HG02973 (cell line): Measurements from ENCODE around the gene PDZRN3.
"Not testable (repeated sequence)": the region's sequence is repeated elsewhere in the genome, so short reads cannot be mapped to it uniquely, and the experiment has no call there.

Source experiments
- ATAC-seq: cut with Tn5 transposase; IDR thresholded peaks from one replicate; pipeline ENCODE4 v1.9.1; 2021; ENCODE audit warnings: moderate library complexity; ENCODE audit not compliant: unreplicated experiment

The PDZRN3 gene

DNA sequence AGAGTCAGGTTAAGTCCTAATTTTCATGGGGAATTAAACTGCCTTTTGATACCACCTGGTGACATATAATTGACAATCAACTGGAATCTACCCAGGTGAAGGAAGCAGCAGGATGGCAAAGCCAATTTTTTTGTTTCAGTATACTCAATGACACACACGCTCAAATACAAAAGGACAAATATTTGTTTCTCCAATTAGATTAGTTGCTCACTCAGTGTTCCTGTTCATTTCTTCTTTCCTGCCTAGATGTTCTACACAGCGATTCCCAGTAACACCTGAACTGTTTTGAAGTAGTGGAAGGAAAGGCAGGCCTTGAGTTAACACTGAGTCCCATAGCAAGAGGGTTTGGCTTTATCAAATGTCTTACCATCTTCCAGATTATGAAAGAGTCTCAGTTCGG lies 157.5 kb downstream of the PDZRN3 start:
- no peak for ATAC-seq

DNA sequence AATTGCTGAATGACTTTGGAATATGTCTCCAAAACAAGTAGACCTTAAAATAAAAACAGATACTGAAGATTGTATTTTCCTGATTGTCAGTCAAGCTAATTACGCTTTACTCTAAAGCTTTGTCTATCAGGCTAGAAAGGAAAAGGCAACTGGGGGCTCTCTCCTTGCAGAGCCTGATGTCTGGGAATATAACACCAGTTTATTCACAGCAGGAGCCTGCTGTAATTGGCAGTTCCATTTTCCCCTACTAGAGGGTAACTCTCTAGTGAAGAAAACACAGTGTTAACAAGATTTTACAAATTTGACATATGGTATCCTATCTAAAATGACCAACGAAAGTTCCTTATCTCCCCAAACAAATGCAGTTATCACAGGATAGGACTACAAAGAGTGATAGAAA lies 158.8 kb downstream of the PDZRN3 start:
- no peak for ATAC-seq

DNA sequence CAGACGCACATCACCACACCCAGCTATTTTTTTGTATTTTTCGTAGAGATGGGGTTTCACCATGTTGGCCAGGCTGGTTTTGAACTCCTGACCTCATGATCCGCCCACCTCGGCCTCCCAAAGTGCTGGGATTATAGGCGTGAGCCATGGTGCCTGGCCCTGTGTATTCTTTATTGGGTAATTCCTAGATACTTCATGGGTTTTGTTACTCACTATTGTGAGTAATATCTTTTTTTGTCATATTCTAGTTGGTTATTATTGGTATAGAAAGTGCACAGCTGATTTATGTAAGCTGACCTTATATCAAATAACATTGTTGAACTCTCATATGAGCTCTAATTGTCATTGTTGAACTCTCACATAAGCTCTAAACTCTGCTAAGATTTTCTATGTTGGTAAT lies 160.6 kb downstream of the PDZRN3 start:
- ATAC-seq = not testable (repeated sequence)

DNA sequence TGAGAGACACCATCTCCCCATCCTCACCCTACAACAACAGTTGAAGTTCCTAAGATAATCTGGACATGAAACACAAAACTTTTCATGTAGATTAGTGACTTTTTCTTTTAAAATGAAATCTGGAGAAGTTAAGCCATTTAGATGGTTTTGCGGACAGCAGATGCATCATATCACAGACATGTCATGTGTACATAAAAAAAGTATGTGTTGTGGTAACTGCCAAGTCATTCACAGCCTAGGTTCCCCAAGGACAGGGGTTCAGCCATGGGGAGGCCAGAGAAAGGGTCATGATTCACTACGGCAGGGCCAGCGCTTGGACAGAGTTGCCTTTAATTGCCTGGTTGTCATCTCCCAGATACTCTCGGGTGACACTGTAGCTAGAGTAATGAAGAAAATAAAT lies 163.2 kb downstream of the PDZRN3 start:
- ATAC-seq = no peak

DNA sequence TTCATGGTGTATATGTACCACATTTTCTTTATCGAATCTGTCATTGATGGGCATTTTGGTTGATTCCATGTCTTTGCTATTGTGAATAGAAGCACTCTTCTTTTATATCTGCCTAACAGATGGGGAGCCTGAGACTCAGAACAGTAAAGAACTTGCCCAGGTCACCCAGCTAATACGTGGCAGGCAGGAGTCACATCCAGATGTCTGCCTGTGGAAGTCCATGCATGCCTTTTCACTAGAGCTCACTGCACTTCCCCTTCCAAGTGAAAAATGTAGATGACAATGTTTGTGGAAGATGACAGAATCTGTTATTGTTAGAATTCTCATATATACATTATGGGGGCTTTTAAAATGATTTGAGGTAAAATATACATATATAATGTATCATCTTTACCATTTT lies 165.0 kb downstream of the PDZRN3 start:
- no peak for ATAC-seq

DNA sequence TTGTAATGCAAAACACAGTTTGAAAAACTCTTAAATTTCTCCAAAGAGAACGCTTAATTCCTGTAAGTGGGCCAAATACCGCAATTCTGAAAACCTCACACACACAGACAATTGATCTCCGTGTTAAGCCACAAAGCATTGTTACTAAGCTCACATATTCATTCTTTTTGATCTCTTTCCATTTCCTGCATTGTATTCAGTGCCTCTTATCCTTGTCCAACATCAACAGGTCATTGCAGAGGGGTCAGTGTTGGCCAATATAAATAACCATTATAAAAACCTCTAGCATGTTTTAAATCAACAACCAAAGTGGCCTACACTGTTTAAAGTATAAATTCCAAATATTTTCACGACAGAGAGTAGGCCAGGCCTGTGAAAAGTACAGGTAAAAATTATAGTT lies 171.1 kb downstream of the PDZRN3 start:
- ATAC-seq = no peak

DNA sequence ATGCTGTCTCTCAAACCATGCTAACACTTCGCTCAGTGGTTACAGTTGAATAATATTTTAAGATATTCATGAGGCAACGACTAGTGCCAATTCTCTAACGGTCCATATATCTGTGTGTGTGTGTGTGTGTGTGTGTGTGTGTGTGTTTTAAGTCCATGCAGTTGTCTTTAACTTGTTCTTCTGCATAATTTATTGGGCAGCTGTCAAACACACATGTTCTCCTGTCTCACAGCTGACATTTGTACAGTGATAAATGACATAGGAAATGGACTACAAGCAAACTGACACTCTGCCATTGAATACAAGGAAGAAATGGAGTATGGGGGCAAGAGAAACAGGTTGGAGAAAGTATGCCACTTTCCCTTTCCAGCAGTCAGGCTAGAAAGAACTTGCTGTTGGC lies 172.0 kb downstream of the PDZRN3 start:
- no peak for ATAC-seq

DNA sequence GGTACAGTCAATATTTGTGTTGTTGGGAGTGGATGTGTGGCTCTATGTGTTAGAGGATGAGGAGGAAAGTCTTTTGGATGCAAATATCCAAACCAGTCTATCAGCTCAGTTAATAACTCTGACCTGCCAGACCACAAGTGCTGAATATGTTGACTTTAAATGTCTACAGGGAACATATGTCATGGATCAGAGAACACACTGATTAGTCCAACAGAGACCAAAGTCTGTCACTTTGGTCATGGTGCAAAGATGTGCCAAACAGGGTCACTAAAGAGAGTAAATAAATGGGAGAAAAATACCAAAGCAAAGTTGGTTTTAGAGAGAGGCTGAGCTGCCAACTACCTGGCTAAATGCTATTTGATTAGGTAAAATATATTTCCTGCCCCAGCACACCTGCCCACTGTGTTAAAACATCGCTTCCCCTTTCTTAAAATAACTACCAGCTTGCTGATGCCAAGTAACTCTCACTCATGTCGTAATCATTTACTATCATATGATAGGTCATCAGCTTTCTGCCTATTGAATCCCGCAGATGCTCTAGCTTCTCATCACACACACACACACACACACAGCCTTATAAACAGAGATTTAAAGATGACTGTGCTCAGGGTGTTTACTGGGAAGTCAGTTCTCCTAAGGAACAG lies 173.3 kb downstream of the PDZRN3 start:
- ATAC-seq = no peak

DNA sequence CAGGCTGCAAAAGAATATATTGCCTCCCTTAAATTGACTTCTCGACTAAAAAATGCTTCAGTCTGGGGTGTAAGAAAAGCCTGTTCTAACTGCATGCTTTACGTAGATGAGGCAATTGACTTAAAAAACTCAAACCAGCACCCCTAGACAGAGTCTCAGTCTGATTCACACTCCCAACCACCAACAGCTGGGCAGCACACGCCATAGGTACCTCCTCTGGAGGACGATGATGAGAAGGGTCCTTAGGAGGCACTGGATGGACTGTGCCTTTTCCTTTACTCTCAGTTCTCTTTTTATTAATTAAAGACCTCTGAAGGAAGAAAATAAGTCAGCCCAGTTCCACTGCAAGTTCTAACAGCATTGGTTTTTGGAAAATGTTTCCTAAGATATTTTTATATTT lies 175.0 kb downstream of the PDZRN3 start:
- peak; percentile 42 for ATAC-seq

DNA sequence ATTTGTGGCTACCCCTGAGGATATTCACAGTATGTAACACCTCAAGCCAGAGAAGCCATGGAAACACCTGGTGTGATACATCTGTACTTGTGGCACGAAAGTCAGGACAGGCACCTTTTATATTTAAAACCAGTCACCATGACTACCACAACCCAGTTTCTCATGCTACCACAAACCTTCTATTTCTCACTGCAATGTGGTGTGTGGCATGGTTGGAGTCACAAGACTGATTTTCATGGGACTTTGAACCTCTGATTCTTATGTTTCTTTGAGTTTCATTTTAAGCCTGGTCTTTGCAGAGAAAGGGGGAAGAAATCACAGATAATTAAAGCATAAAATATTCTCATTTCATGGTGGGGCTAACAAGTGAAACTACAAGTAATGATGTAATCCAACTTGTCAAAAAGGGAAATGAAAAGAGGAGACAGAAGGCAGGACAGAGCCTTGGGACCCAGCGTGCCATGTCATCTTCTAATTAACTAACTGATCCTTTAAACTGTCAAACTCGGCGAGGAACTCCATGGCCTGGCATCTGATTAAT lies 175.9 kb downstream of the PDZRN3 start:
- ATAC-seq = peak; percentile 85

DNA sequence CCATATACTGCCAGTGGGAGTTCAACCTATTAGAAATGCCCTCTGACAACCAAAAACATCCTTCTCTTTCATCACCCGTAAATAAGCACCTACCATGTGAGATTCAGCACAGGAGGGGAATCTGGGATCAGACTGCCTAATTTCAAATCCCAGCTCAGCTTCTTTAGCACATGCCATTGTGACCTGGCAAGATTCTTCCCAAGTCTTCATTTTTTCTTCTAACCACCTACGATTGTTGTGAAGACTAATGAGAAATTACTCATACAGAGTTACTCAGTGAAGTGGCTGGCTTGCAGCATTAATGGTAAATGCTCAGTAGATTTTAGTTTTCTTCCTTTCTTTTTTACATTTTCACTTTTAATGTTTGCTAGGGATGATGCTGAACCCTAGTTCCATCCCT lies 176.7 kb downstream of the PDZRN3 start:
- no peak for ATAC-seq

DNA sequence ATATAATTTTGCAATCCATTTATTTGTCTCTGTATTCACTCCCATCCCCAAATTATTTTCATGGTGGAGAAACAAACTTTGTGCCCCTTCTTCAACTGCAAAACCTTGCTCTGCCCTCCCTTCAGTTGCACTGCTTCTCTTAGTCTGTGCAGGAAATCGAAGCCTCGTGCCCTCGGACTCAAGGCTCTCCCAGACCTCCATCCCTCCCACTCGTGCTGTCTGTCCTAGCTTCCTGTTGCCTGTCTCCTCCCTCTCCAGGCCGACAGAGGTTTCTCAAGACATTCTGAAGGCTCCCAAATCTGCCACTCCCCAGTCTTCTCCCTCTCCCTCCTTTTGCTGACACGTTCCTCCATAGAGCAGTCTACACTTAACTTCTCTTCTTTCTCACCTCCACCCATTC lies 177.6 kb downstream of the PDZRN3 start:
- no peak for ATAC-seq

DNA sequence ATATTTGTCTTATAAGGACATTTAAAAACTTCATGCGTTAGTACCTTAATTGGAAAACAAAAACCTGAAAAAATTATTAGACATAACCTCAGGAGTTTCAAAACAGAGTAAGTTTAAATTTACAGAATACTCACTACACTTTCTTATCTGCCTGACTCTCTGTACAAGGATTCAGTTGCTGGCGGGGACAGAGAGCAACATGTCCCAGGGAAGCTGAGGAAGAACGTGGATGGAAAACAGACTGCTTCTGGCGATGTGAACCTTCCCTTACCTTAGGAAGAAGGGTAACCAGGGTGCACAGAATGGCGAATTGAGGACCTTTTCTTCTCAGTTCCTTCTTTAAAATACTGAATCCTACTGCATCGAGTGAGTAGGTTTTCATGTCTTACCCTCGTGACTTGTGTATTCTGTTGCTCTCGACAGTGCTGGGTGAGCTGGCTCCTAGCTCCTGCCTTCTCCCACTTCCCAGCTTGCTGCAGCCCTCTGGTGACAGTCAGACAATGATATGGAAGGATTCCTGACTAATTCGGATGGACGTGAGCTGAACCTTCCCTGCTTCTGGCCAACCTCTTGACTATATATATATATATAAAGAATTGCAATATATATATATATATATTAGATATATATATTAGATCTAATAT lies 178.2 kb downstream of the PDZRN3 start:
- no peak for ATAC-seq

DNA sequence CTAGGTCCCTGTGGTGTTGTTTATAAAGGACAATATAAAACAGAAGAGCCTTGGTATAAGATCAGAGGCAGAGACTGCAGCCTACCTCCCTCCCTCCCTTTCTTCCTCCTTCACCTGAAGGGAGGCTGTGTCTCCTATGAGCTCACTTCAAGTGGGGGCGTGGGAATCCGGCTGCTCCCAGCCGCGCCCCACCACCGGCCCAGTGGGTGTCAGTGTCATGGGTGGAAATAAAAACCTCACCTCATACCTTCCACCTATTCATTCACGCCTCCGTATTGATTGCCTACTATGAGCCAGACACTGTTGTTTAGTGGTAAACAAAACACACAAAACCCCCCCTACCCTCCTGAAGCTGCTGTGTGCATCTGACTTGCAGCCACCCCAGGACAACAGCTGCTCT lies 181.9 kb downstream of the PDZRN3 start:
- no peak for ATAC-seq

DNA sequence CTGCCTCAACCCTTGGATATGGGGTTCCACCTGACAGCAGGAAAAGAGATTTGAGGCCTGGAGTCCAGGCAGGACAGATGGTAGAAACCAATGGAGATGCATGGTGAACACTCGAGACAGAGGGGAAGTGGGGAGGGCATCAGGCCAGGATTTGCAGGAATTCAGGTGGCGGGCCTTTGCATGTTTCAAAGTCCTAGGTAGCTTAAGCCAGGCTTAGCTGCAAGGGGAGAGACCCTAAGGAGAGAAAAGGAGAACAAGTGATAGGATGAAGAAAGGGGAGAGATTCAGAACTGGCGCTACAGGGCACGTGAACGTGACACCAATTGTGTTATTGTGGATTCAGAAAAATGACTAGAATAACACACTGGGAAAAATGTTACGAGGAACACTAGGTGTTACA lies 182.6 kb downstream of the PDZRN3 start:
- no peak for ATAC-seq

DNA sequence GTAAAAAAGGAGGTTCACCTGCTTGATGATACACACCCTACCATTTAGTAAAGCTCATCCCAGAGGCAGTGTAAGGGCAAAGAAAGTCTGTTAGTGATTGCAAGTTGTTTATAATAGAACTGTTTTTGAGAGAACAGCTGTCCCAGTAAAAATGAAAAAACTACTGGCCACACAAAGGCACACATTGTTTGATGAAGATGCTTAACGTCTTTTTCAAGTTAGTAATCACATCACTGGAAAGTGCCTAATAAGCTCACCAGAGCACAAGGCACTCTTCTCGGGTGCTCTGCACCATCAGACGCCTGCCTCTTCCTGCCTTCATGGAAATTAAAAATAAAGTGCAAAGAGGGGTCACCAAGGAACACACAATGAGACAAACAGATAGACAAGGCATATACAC lies 186.9 kb downstream of the PDZRN3 start:
- ATAC-seq = no peak

DNA sequence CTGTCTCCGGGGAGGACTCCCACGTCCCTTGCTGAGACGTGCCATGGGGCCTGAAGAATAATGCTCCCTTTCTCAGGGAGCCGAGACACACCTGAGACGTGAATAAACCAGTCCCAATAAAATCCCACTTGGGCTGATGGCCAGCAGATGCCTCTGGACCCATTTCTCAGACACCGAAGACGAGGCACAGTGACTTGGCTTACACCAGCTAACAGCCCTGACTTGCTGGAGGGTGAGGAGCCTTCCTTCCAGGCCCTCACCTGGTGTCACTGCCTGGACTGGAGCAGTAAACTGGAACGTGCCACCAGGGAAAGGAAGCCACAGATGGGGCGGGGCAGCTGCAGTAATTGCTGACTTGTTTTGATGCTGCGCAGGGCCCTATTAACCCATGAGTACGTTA lies 189.7 kb downstream of the PDZRN3 start:
- no peak for ATAC-seq

DNA sequence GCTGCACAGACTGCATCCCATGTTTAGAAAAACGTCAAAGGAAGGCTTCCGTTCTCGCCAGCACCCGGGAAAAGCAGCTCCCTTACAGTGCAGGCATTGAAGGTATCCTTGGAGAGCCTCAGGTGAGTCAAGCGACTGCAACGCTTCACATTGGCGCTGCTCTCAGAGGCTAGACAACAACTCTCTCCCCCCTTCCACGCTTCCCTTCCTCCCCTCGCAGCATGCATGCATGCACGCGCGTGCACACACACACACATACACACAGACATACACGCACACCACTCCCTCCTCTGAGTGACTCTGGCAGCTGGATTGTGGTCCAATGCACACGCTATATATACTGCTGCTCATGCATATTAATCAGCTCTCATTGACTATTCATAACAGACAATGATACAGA lies 191.1 kb downstream of the PDZRN3 start:
- no peak for ATAC-seq

DNA sequence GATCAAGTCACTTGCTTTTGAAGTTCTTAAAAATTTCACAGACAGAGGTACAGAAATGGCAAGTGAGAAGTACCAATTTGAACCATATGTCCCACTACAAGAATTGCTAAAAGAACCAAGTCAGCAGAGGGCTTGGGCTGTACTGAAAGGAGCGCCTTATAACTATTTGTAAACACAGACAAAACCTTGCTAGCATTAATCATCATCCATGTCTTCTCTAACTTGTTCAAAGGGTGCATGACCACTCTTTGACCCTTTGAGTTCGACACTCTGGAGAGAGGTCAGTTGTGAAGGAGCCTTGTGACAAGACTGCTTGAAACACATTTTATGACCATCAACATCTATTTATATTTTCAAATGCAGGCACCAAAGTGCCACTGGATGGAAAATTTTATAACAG lies 191.7 kb downstream of the PDZRN3 start:
- ATAC-seq = no peak

DNA sequence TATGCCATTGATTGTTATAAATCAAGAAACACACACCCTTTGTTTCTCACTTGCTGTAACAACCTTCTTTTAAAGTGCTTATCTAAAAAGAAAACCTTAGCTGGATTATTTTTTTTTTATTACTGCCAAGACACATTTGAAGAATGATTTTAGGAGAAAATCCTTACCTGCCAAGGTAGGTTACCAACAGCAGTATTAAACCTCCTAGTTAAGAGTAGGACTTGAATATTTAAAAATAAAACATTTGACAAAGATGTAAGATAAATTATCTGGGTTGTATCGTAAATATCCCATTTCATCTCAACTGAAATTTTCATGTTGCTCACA lies 192.1 kb downstream of the PDZRN3 start:
- no peak for ATAC-seq

DNA sequence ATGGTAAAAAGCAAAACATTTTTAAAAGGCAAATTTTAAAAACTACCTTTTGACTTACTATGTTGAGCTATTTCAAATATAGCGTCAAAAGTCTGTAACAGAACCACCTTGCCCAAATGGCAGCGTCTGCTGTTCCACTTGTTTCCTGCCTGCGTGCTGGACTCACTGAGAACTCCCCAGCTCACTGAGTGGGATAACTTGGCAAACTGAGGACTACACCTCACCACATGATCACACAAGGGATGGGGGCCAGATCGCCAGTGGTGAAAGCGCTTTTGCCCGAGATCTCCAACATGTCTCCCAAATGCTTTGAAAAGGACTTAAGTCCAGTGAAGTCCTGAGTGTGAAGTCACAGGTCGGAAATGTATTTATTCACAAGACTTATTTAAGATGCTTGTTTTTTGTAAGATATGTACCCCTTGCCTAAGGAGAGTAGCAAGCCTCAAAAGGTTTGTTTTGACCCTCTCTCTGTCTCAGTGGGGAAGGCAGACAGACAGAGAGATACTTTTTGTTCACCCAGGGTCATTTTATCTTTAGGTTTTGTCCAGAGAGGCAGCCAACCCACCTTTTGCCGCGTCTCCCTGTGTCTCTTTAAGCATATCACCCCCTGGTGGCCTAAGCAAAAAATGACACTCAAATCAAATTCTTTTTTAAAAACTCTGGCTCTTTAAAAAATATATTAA lies 192.6 kb downstream of the PDZRN3 start:
- ATAC-seq = no peak

DNA sequence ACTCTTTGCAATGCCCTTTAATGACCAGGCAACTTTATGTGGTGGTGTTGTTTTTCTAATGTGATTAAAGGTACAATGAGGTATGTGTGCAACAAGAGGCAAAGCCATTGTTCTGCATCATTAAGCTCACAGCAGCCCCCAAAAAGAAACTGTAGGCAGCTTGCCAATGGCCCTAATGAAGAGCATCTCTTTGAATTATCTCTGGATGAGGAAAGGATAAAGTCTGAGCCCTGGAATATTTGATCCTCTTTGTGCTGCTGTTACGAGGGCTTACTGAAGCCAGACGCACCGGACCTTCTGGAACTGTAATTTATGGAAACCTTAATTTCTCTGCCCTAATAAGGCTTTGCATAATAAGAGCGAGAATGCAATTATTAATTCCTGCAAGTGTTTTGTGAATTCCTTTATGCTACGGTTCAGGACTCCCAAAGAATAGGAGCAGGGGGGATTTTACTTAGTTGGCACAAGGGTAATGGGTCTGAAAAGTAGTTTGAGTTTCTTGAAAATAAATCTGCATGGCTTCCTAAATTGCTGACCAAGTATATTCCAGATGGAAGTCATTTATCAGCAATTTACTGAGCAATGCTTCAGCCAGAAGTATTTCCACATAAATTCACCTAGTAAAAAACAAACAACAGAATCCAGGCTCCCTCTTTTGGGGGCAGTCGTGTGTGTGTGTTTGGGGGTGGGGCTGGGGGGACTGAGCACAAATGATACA lies 193.4 kb downstream of the PDZRN3 start:
- no peak for ATAC-seq
